GM19452 (cell line): ENCODE measurements around the gene CXCR2.
"Not testable (repeated sequence)": the region's sequence is repeated elsewhere in the genome, so short reads cannot be mapped to it uniquely, and the experiment has no call there.

Experiments used
- ATAC-seq: cut with Tn5 transposase; IDR thresholded peaks from one replicate; pipeline ENCODE4 v1.9.1; 2021; ENCODE audit not compliant: unreplicated experiment

The CXCR2 gene

GRCh38 chr2:218125626-218126080 lies at the start of gene CXCR2:
Gene CXCR2 (plus strand): TSS chr2:218126028. CDS start chr2:218134802, 8,774 bp downstream.
- ATAC-seq: no peak

- ATAC-seq: no peak
Observed at GRCh38 chr2:218077464-218078216, 48.2 kb upstream of the CXCR2 start.

GRCh38 chr2:218079943-218080913 lies 45.6 kb upstream of the CXCR2 start:
- ATAC-seq: no peak

- peak; percentile 93 for ATAC-seq
Observed at GRCh38 chr2:218081063-218081462, 44.8 kb upstream of the CXCR2 start.

GRCh38 chr2:218081695-218082094 lies 44.1 kb upstream of the CXCR2 start:
- no peak for ATAC-seq

GRCh38 chr2:218082586-218083351 lies 43.1 kb upstream of the CXCR2 start:
- ATAC-seq: no peak

GRCh38 chr2:218083352-218083676 lies 42.5 kb upstream of the CXCR2 start:
- no peak for ATAC-seq

- no peak for ATAC-seq
Observed at GRCh38 chr2:218086478-218086877, 39.4 kb upstream of the CXCR2 start.

- ATAC-seq: no peak
Observed at GRCh38 chr2:218089259-218089658, 36.6 kb upstream of the CXCR2 start.

- ATAC-seq: no peak
Observed at GRCh38 chr2:218091746-218092145, 34.1 kb upstream of the CXCR2 start.

- ATAC-seq: no peak
Observed at GRCh38 chr2:218093879-218094278, 31.9 kb upstream of the CXCR2 start.

GRCh38 chr2:218095853-218096252 lies 30.0 kb upstream of the CXCR2 start:
- ATAC-seq: no peak

- ATAC-seq: no peak
Observed at GRCh38 chr2:218097975-218098374, 27.9 kb upstream of the CXCR2 start.

GRCh38 chr2:218108834-218109233 lies 17.0 kb upstream of the CXCR2 start:
- not testable (repeated sequence) for ATAC-seq

GRCh38 chr2:218121789-218122188 lies 4.0 kb upstream of the CXCR2 start:
- not testable (repeated sequence) for ATAC-seq

GRCh38 chr2:218122286-218122685 lies 3.5 kb upstream of the CXCR2 start:
- ATAC-seq: not testable (repeated sequence)

- ATAC-seq: no peak
Observed at GRCh38 chr2:218123986-218124385, 1.8 kb upstream of the CXCR2 start.

GRCh38 chr2:218125095-218125494 lies 733 bp upstream of the CXCR2 start:
- ATAC-seq: no peak

- ATAC-seq: no peak
Observed at GRCh38 chr2:218127929-218128455, 2.2 kb downstream of the CXCR2 start.

GRCh38 chr2:218128781-218129457 lies 3.1 kb downstream of the CXCR2 start:
- no peak for ATAC-seq
